Cerebellar nuclear complex (tissue), 1 donor: Measurements from ENCODE around the gene NT5C1B.
"Not testable (repeated sequence)": the region's sequence is repeated elsewhere in the genome, so short reads cannot be mapped to it uniquely, and the experiment has no call there.

Experiments
- DNase-seq, 2 experiments: peaks; one replicate each; lab custom pipeline; 2025; lab: John Stamatoyannopoulos, UW

The NT5C1B gene

DNA sequence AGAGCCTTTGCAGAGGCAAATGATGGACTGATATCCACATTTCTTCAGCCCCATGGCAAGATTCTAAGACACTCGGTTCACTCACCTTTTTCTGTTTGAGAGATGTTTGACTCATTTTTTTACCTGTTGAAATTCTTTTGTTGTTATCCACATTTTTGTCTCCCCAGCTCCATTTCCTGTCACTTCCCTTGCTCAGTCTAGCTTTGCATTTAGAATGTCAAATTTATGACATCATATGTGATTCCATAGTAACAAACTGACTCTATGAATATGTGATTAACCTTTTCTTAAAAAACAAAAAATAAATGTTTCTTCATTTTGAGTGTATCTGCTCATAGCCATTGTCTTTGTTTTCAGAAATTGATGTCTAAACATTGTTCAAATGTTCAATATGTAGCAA lies at the start of gene NT5C1B:
TSS of gene NT5C1B (minus strand) at position 216 of the 400 bp plus-strand sequence. CDS start at position 115, 101 bp downstream.
- DNase-seq, result no peak

DNA sequence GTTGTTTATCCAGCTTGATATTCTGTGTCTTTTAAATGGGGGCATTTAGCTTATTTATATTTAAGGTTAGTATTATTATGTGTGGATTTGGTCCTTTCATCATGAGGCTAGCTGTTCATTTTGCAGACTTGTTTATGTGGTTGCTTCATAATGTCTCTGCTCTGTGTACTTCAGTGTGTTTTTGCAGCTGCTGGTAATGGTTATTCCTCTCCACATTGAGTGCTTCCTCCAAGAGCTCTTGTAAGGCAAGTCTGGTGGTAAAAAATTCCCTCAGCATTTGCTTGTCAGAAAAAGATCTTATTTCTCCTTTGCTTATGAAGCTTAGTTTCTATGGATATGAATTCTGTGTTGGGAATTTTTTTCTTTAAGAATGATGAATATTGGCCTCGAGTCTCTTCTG lies 47.8 kb upstream of the NT5C1B start:
- DNase-seq, result no peak

DNA sequence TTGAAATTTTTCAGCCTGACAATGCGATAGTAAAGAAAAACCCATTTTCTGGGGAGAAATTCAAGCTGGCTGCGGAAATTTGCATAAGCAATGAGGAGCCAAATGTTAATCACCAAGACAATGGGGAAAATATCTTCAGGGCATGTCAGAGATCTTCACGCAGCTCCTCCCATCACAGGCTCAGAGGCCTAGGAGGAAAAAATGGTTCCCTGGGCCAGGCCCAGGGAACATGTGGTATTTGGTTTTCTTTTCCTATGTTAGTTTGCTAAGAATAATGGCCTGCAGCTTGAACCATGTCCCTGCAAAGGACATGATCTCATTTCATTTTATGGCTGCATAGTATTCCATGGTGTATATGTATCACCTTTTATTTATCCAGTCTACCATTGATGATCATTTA lies 43.3 kb upstream of the NT5C1B start:
- not testable (repeated sequence) for DNase-seq

DNA sequence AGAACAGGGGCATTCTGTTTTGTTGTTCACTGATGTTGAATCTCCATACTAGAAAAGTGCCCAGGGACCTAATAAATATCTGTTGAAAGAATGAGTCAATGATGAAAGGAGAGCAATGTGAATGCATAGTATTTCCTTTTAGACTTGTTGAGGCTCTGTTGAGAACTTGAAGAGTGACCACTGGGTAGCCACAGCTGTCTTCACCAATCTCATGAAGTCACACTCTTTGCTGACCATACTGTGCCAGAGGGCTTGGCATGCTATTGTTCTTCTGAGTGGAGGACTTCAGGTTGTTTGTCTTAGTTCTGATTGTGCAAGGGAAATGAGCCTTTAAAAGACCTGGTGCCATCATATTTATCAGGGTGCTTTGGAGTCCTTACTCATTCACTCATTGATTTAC lies 41.6 kb upstream of the NT5C1B start:
- DNase-seq, result no peak

GRCh38 chr2:18630541-18630940 lies 41.2 kb upstream of the NT5C1B start:
- DNase-seq, result no peak

DNA sequence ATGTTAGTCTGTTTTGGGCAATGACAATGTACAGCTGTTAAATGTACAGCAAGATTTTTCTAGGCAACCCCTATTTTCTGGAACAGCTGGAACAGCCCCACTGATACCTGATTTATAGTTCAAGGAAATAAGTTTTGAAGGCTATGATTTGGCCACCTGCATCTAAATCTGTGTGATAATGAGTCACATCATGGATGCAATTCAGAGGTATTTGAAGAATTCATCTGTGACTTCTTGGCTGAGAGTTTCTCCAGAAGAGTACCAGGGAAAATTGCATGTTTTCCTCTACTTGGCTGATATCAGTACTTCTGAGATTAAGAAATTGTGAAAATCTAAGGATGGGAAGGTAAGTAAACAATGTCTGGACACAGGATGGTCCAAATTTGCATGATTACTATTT lies 40.7 kb upstream of the NT5C1B start:
- no peak for DNase-seq

DNA sequence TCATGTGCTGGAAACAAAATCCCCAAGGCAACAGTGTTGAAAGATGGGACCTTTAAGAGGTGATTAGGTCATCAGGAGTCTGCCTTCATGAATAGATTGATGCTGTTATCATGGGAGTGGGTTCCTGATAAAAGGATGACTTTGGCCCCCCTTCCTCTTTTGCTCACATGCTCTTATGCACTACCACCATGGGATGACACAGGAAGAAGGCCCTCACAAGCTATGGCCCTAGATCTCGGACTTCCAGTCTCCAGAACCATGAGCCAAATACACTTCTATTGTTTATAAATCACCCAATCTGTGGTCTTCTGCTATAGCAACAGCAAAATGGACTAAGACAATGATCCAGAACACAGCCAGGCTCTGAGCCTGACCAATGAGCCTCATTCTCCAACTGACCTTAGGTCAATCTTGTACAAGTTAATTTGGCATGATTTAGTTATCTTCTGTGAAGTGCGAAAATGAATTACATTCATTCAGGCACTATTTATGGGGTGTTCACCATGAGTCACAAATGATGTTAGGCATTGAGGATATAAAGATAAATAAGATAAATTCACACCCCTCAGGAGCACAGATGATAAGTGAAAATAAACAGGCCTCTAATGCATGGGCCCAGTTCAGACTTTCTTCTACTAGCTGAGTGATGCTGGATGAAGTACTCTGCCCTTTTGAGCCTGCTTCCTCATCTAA lies 37.7 kb upstream of the NT5C1B start:
- DNase-seq, result no peak

DNA sequence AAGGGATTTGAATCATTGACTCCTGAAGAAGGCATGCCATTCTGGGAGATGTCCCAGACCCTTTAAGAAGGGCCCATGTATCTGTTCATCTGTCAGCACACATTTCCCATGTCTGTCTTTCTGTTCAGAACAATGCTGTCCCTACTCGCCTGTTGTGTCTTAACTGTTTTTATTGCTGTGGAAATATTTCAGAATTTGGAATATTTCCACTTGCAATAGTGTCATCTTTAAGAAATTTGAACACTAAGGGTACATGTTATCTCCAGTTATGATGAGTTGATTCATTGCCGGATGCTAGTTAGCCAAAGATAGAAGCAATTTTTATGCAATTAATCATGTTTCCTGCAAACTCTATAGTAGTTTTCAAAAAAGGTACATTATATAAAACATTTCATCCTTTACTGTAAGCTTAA lies 36.9 kb upstream of the NT5C1B start:
- no peak for DNase-seq

- no peak for DNase-seq
Observed at GRCh38 chr2:18625563-18625962, 36.2 kb upstream of the NT5C1B start.

GRCh38 chr2:18623782-18624181 lies 34.4 kb upstream of the NT5C1B start:
- no peak for DNase-seq

- no peak for DNase-seq
Observed at GRCh38 chr2:18620867-18621632, 31.7 kb upstream of the NT5C1B start.

- no peak for DNase-seq
Observed at GRCh38 chr2:18619091-18619490, 29.7 kb upstream of the NT5C1B start.

- DNase-seq, result no peak
Observed at GRCh38 chr2:18614041-18614440, 24.7 kb upstream of the NT5C1B start.

DNA sequence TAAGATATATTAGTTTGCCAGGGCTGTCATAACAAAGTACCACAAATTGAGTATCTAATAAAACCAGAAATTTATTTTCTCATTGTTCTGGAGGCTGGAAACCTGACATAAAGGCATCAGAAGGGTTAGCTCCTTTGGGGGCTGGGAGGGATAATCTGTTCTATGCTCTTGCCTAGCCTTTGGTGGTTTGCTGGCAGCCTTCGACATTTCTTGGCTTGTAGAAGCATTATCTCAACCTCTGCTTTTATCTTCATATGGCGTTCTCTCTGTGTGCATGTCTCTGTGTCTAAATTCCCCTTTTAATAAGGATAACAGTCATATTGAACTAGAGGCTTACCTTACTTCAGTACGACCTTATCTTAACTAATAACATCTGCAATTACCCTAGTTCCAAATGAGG lies 22.8 kb upstream of the NT5C1B start:
- DNase-seq, result no peak

DNA sequence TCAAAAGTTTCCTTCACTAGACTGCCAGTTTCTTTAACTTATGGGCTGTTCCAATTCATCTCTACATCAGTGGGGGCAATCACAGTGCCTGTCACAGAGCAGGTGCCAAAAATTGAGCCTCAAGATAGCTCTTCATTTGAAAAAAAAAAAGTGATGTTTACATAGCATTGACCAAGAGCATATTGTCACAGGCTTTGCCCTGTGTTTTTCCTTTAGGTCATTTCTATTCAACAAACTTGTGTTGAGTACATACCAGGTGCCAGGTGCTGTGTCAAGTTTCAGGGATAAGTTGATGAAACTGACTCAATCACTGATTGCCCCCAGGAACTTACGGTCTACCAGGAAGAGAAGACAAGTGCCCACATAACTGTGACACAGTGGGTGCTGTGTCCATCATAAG lies 22.2 kb upstream of the NT5C1B start:
- DNase-seq, result no peak

- DNase-seq, result no peak
Observed at GRCh38 chr2:18611184-18611583, 21.8 kb upstream of the NT5C1B start.

DNA sequence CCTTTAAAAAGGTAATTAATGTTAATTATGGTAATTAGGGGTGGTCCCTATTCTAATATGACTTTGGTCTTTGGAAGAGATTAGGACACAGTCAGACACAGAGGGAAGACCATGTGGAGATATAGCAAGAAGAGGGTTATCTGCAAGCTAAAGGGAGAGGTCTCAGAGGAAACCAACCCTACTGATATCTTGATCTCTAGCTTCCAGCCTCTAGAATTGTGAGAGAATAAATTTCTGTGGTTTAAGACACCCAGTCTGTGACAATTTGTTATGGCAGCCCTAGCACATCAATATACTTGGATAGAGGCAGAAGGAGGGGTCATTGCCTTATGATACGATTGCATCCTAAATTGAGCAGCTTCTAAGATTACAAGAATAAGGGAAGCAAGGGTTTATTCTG lies 21.3 kb upstream of the NT5C1B start:
- DNase-seq, result no peak

DNA sequence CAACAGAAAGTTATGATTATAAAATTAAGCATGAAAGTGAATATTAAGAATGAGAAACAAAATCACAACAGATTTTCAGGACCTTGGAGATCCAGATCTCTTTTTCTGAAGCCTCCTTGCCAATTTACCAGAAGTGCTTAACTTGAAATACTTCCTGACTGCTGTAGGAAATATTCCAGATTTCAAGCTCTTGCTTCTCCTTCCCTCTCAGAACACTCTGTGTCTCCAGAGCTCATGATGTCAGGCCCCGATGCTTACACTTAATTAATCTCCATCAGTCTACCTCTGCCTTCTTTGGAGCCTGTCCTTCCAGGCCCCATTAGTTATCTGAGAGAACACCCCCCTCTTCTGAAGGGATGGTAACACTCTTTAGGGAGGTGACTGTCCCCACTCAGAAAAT lies 20.7 kb upstream of the NT5C1B start:
- no peak for DNase-seq

- DNase-seq, result no peak
Observed at GRCh38 chr2:18605115-18605514, 15.7 kb upstream of the NT5C1B start.

- no peak for DNase-seq
Observed at GRCh38 chr2:18604531-18604885, 15.1 kb upstream of the NT5C1B start.

GRCh38 chr2:18603854-18604530 lies 14.6 kb upstream of the NT5C1B start:
- DNase-seq, result no peak

DNA sequence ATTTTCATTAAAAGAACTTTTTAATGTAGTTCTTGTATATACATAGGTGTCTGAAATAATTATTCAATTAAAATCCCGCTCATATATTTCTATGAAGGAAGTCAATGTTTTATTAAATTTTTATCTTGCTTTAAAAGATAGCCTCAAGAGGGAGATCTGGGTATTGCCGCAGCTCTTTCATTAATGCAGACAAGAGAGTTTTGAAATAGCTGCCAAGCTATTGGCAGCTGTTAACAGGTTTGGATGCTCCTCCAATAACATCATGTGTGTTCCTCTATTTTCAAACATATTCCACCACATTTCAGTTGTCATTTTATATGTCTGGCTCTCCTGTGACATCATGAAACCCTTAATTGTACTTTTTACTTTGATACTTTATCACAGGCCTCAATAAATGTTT lies 12.9 kb upstream of the NT5C1B start:
- no peak for DNase-seq

DNA sequence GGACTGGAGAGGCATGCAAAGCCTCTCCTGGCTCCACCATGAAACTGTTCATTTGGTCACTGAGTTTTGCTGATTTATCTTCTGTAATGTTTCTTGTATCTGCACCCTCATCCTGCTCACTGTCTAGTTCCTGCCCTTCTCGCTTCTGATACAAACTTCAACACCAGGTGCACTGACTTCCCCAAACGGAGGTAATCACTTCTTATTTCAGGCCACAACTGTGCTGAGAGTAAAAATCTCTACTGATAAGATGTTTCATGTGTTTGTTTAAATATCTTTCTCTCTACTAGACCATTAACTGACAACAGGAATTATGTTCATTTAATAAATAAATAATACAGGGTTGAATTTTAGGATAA lies 10.9 kb upstream of the NT5C1B start:
- DNase-seq, result no peak
